GM23338 (cell line): ENCODE data around the gene APH1B.

Source experiments
- CREB1 ChIP-seq: fragments of 250-450 bp; sonication (Bioruptor Pico); IDR thresholded peaks from 2 replicates; pipeline ENCODE4 v1.5.0; 2020; ENCODE audit warnings: low read depth, mild to moderate bottlenecking, moderate library complexity
- EZH2 ChIP-seq: fragments of 200-600 bp; sonication (generic); IDR thresholded peaks from one replicate; pipeline ENCODE4 v1.8.0; 2017; ENCODE audit warnings: antibody characterized with exemption, mild to moderate bottlenecking, low read depth; ENCODE audit not compliant: unreplicated experiment
- EZH2phosphoT487 ChIP-seq: fragments of 200-600 bp; sonication (generic); IDR thresholded peaks from one replicate; pipeline ENCODE4 v1.8.1; 2018; ENCODE audit warnings: antibody characterized with exemption; ENCODE audit not compliant: unreplicated experiment
- JUNB ChIP-seq: IDR thresholded peaks from one replicate; pipeline ENCODE4 v1.6.1; 2016; ENCODE audit warnings: antibody characterized with exemption; ENCODE audit not compliant: unreplicated experiment
- NANOG ChIP-seq: IDR thresholded peaks from 2 replicates; pipeline ENCODE4 v1.6.1; 2016; ENCODE audit warnings: antibody characterized with exemption, borderline replicate concordance
- POLR2AphosphoS5 ChIP-seq: IDR thresholded peaks from 2 replicates; pipeline ENCODE4 v1.6.1; 2016; ENCODE audit warnings: antibody characterized with exemption, low read depth
- ZNF114 ChIP-seq: fragments of 250-450 bp; sonication (Bioruptor Pico); IDR thresholded peaks from 2 replicates; pipeline ENCODE4 v1.5.0; 2020; ENCODE audit warnings: mild to moderate bottlenecking, moderate library complexity
- ZNF331 ChIP-seq: fragments of 250-450 bp; sonication (Bioruptor Pico); IDR thresholded peaks from 2 replicates; pipeline ENCODE4 v1.5.0; 2020; ENCODE audit warnings: low read depth, mild to moderate bottlenecking, moderate library complexity
- TF ChIP-seq, protein P1 (sequence below), 2 experiments: fragments of 200-600 bp in 1 of 2; sonication (generic) in 1 of 2; conservative IDR thresholded peaks; 2 replicates each; pipeline versions ENCODE4 v1.5.1 to v1.6.1; 2016 to 2017; ENCODE audit warnings: antibody characterized with exemption in 2 of 2, low read depth in 2 of 2, mild to moderate bottlenecking in 2 of 2, moderate library complexity in 1 of 2
- TF ChIP-seq, protein P2 (sequence below): IDR thresholded peaks from one replicate; pipeline ENCODE4 v1.6.1; 2018; ENCODE audit warnings: antibody characterized with exemption; ENCODE audit not compliant: unreplicated experiment
- TF ChIP-seq, protein P3 (sequence below): IDR thresholded peaks from 2 replicates; pipeline ENCODE4 v1.6.1; 2016; ENCODE audit warnings: antibody characterized with exemption
- TF ChIP-seq, protein P4 (sequence below): fragments of 250-450 bp; sonication (Bioruptor Pico); IDR thresholded peaks from 2 replicates; pipeline ENCODE4 v1.5.0; 2020; ENCODE audit warnings: mild to moderate bottlenecking, moderate library complexity

DNA sequence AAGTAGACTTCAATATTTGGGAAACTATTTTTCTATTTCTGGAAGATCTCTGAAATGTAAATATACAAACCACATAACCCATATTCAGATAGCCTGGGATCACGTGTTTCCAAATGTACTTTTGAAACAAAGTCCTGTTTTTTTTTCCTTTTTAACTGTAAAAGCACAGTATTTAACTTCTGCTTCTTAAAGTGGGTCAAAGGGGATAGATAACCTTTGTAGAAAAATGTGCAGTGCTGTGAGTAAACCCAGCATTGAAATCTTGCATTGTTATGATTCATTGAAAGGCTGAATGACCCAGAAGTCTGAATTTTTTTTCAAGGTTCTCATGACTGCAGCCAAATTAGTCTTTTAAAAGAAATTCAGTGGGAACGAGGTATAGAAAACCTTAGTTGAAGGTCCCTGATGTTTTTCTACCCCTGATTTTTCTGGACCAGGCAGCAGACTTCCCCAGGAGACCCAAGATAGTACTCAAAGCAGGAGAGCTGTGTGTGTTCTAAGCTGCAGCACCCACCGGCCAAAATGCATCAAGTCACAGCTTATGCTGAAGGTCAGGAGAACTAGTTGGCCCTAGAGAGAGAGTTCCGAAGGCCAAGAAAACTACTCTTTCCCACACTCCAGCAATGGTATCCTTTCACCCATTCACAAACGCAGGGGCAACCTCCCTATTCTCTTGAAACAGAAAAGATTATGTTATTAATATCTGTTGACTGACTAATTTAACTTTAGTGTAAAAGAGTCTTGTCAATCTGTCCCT is 43.6 kb upstream of the APH1B start:
- TF ChIP-seq, protein P1, sequence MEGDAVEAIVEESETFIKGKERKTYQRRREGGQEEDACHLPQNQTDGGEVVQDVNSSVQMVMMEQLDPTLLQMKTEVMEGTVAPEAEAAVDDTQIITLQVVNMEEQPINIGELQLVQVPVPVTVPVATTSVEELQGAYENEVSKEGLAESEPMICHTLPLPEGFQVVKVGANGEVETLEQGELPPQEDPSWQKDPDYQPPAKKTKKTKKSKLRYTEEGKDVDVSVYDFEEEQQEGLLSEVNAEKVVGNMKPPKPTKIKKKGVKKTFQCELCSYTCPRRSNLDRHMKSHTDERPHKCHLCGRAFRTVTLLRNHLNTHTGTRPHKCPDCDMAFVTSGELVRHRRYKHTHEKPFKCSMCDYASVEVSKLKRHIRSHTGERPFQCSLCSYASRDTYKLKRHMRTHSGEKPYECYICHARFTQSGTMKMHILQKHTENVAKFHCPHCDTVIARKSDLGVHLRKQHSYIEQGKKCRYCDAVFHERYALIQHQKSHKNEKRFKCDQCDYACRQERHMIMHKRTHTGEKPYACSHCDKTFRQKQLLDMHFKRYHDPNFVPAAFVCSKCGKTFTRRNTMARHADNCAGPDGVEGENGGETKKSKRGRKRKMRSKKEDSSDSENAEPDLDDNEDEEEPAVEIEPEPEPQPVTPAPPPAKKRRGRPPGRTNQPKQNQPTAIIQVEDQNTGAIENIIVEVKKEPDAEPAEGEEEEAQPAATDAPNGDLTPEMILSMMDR (conservative IDR thresholded peaks at IDR 0.05; ENCODE audit: low read depth in 2 of 2) = no peak
- TF ChIP-seq POLR2AphosphoS5 (no peak), EZH2 (no peak), EZH2phosphoT487 (no peak), JUNB (no peak), CREB1 (CRISPR knock-in tag) (no peak), ZNF114 (CRISPR knock-in tag) (no peak), ZNF331 (CRISPR knock-in tag) (no peak), NANOG (no peak)
- TF ChIP-seq, protein P2, sequence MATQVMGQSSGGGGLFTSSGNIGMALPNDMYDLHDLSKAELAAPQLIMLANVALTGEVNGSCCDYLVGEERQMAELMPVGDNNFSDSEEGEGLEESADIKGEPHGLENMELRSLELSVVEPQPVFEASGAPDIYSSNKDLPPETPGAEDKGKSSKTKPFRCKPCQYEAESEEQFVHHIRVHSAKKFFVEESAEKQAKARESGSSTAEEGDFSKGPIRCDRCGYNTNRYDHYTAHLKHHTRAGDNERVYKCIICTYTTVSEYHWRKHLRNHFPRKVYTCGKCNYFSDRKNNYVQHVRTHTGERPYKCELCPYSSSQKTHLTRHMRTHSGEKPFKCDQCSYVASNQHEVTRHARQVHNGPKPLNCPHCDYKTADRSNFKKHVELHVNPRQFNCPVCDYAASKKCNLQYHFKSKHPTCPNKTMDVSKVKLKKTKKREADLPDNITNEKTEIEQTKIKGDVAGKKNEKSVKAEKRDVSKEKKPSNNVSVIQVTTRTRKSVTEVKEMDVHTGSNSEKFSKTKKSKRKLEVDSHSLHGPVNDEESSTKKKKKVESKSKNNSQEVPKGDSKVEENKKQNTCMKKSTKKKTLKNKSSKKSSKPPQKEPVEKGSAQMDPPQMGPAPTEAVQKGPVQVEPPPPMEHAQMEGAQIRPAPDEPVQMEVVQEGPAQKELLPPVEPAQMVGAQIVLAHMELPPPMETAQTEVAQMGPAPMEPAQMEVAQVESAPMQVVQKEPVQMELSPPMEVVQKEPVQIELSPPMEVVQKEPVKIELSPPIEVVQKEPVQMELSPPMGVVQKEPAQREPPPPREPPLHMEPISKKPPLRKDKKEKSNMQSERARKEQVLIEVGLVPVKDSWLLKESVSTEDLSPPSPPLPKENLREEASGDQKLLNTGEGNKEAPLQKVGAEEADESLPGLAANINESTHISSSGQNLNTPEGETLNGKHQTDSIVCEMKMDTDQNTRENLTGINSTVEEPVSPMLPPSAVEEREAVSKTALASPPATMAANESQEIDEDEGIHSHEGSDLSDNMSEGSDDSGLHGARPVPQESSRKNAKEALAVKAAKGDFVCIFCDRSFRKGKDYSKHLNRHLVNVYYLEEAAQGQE = no peak
- TF ChIP-seq, protein P3, sequence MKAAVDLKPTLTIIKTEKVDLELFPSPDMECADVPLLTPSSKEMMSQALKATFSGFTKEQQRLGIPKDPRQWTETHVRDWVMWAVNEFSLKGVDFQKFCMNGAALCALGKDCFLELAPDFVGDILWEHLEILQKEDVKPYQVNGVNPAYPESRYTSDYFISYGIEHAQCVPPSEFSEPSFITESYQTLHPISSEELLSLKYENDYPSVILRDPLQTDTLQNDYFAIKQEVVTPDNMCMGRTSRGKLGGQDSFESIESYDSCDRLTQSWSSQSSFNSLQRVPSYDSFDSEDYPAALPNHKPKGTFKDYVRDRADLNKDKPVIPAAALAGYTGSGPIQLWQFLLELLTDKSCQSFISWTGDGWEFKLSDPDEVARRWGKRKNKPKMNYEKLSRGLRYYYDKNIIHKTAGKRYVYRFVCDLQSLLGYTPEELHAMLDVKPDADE = no peak
- TF ChIP-seq, protein P4, sequence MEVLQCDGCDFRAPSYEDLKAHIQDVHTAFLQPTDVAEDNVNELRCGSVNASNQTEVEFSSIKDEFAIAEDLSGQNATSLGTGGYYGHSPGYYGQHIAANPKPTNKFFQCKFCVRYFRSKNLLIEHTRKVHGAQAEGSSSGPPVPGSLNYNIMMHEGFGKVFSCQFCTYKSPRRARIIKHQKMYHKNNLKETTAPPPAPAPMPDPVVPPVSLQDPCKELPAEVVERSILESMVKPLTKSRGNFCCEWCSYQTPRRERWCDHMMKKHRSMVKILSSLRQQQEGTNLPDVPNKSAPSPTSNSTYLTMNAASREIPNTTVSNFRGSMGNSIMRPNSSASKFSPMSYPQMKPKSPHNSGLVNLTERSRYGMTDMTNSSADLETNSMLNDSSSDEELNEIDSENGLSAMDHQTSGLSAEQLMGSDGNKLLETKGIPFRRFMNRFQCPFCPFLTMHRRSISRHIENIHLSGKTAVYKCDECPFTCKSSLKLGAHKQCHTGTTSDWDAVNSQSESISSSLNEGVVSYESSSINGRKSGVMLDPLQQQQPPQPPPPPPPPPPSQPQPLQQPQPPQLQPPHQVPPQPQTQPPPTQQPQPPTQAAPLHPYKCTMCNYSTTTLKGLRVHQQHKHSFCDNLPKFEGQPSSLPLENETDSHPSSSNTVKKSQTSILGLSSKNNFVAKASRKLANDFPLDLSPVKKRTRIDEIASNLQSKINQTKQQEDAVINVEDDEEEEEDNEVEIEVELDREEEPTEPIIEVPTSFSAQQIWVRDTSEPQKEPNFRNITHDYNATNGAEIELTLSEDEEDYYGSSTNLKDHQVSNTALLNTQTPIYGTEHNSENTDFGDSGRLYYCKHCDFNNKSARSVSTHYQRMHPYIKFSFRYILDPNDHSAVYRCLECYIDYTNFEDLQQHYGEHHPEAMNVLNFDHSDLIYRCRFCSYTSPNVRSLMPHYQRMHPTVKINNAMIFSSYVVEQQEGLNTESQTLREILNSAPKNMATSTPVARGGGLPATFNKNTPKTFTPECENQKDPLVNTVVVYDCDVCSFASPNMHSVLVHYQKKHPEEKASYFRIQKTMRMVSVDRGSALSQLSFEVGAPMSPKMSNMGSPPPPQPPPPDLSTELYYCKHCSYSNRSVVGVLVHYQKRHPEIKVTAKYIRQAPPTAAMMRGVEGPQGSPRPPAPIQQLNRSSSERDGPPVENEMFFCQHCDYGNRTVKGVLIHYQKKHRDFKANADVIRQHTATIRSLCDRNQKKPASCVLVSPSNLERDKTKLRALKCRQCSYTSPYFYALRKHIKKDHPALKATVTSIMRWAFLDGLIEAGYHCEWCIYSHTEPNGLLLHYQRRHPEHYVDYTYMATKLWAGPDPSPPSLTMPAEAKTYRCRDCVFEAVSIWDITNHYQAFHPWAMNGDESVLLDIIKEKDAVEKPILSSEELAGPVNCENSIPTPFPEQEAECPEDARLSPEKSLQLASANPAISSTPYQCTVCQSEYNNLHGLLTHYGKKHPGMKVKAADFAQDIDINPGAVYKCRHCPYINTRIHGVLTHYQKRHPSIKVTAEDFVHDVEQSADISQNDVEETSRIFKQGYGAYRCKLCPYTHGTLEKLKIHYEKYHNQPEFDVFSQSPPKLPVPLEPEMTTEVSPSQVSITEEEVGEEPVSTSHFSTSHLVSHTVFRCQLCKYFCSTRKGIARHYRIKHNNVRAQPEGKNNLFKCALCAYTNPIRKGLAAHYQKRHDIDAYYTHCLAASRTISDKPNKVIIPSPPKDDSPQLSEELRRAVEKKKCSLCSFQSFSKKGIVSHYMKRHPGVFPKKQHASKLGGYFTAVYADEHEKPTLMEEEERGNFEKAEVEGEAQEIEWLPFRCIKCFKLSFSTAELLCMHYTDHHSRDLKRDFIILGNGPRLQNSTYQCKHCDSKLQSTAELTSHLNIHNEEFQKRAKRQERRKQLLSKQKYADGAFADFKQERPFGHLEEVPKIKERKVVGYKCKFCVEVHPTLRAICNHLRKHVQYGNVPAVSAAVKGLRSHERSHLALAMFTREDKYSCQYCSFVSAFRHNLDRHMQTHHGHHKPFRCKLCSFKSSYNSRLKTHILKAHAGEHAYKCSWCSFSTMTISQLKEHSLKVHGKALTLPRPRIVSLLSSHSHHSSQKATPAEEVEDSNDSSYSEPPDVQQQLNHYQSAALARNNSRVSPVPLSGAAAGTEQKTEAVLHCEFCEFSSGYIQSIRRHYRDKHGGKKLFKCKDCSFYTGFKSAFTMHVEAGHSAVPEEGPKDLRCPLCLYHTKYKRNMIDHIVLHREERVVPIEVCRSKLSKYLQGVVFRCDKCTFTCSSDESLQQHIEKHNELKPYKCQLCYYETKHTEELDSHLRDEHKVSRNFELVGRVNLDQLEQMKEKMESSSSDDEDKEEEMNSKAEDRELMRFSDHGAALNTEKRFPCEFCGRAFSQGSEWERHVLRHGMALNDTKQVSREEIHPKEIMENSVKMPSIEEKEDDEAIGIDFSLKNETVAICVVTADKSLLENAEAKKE (CRISPR knock-in tag) = no peak
